Peyer's patch (tissue), 4 donors: ENCODE data around the gene C12orf57. TPM values are rescaled to one million over a fixed set of nuclear protein-coding genes. Genes with fewer than 3 reads are reported as not detected.

ENCODE experiments used
- DNase-seq, 3 donors: peaks; one replicate each; pipeline ENCODE4 v3.0.0-alpha.2; 2017 to 2019
- H3K27ac ChIP-seq, 4 donors: fragments of 200-600 bp; sonication (generic); one replicate each; pipeline ENCODE4 v1.5.1; 2016 to 2019
- H3K27me3 ChIP-seq, 2 donors: fragments of 200-600 bp; sonication (generic); one replicate each; pipeline ENCODE4 v1.5.1; 2019
- H3K36me3 ChIP-seq, 3 donors: fragments of 200-600 bp; sonication (generic); one replicate each; pipeline ENCODE4 v1.5.1; 2016 to 2019
- H3K4me1 ChIP-seq, 4 donors: fragments of 200-600 bp; sonication (generic); one replicate each; pipeline ENCODE4 v1.5.1; 2016 to 2019
- H3K4me3 ChIP-seq, 4 donors: fragments of 200-600 bp; sonication (generic); 1 replicate in 3 of 4; 2 replicates in 1 of 4; pipeline ENCODE4 v1.5.1; 2016 to 2019; ENCODE audit warnings: mild to moderate bottlenecking in 1 of 4
- H3K9me3 ChIP-seq, 4 donors: fragments of 200-600 bp; sonication (generic); one replicate each; pipeline ENCODE4 v1.5.1; 2016 to 2019; ENCODE audit warnings: mild to moderate bottlenecking in 1 of 4
- POLR2A ChIP-seq, 2 donors: fragments of 450-650 bp; IDR thresholded peaks; one replicate each; pipeline ENCODE4 v1.5.1; 2017; ENCODE audit warnings: antibody characterized with exemption in 2 of 2, mild to moderate bottlenecking in 2 of 2, moderate library complexity in 2 of 2
- total RNA-seq, 4 donors: library from RNA; depleted of rRNA; stranded (reverse); fragments of >200 nt; gene quantifications; one replicate each; pipeline ENCODE4 v1.1.0, GENCODE V29; 2016
- TF ChIP-seq, protein P1 (sequence below), 6 experiments: fragments of 450-650 bp in 4 of 6; fragments of 200-600 bp in 2 of 6; sonication (generic) in 1 of 6; IDR thresholded peaks; one replicate each; pipeline ENCODE4 v1.5.1; 2017 to 2019; ENCODE audit warnings: antibody characterized with exemption in 6 of 6, mild to moderate bottlenecking in 3 of 6, moderate library complexity in 1 of 6

The C12orf57 gene
- total RNA-seq, 4 donors from 2014 or later = 146 to 339 (median 156) TPM

DNA sequence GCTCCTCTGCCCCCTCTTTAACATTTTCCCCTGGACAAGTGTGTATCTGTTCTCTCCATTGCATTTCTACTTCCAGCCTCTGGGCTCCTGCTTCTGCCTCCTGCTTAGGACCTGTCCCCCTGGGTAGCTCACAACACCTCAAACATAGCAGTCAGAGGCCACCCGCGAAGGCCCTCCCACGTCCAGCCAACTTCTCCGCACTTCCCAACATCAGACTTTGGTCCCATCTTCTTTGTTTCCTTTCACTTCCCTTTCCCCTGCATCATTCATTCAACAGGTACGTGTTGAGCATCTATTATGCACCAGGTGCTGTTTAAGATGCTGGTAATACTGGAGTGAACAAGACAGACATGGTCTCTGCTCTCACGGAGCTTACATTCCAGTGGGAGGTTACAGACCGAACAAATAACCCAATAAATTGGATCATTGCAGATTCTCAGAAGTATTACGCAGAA, 3.1 kb downstream of the C12orf57 start:
- H3K4me1 ChIP-seq = peaks cover 8 to 34% (median 30%) of the 10 kb centered on the region in 4 donors
- no peaks in the 10 kb centered on the region for H3K36me3 ChIP-seq
- H3K27ac ChIP-seq = peak overlapping the region; percentile 90 to 97 (median 94)
- H3K9me3 ChIP-seq = no peaks in the 10 kb centered on the region
- H3K27me3 ChIP-seq = no peaks in the 10 kb centered on the region
- TF ChIP-seq POLR2A (IDR thresholded peaks at IDR 0.05) = no peak
- TF ChIP-seq, protein P1, sequence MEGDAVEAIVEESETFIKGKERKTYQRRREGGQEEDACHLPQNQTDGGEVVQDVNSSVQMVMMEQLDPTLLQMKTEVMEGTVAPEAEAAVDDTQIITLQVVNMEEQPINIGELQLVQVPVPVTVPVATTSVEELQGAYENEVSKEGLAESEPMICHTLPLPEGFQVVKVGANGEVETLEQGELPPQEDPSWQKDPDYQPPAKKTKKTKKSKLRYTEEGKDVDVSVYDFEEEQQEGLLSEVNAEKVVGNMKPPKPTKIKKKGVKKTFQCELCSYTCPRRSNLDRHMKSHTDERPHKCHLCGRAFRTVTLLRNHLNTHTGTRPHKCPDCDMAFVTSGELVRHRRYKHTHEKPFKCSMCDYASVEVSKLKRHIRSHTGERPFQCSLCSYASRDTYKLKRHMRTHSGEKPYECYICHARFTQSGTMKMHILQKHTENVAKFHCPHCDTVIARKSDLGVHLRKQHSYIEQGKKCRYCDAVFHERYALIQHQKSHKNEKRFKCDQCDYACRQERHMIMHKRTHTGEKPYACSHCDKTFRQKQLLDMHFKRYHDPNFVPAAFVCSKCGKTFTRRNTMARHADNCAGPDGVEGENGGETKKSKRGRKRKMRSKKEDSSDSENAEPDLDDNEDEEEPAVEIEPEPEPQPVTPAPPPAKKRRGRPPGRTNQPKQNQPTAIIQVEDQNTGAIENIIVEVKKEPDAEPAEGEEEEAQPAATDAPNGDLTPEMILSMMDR (IDR thresholded peaks at IDR 0.05) = no peak
- no peak for DNase-seq
- peak overlapping the region; percentile 26 to 67 (median 52) for H3K4me3 ChIP-seq

DNA sequence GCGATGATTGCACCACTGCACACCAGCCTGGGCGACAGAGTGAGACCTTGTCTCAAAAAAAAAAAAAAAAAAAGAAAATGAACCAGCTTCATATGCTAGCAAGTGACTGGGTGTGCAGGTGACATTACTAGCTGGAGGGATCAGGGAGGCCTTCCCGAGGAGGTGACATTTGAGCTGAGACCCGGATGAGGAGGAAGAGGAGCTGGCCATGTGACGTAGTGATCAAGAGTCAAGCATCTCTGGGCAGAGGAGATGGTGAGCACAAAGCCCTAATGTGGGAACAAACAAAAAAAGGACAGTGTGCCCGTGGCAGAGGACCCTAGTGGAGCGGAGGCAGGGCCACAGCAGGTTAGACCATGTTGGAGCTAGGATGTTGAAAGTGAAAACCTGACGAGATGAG, 3.8 kb downstream of the C12orf57 start:
- peak in 1 of 3 donors; percentile 26 for DNase-seq
- Histone ChIP-seq H3K9me3 (no peaks in the 10 kb centered on the region), H3K4me3 (no peak overlapping the region), H3K4me1 (peaks cover 8 to 34% (median 30%) of the 10 kb centered on the region in 4 donors), H3K27ac (peak overlapping the region in 3 of 4 donors; percentile 90 to 96 (median 92)), H3K36me3 (peaks cover 0 to 6% (median 0%) of the 10 kb centered on the region in 3 donors), H3K27me3 (no peaks in the 10 kb centered on the region)
- TF ChIP-seq, protein P1 (IDR thresholded peaks at IDR 0.05) = no peak
- no peak for TF ChIP-seq POLR2A (IDR thresholded peaks at IDR 0.05)

DNA sequence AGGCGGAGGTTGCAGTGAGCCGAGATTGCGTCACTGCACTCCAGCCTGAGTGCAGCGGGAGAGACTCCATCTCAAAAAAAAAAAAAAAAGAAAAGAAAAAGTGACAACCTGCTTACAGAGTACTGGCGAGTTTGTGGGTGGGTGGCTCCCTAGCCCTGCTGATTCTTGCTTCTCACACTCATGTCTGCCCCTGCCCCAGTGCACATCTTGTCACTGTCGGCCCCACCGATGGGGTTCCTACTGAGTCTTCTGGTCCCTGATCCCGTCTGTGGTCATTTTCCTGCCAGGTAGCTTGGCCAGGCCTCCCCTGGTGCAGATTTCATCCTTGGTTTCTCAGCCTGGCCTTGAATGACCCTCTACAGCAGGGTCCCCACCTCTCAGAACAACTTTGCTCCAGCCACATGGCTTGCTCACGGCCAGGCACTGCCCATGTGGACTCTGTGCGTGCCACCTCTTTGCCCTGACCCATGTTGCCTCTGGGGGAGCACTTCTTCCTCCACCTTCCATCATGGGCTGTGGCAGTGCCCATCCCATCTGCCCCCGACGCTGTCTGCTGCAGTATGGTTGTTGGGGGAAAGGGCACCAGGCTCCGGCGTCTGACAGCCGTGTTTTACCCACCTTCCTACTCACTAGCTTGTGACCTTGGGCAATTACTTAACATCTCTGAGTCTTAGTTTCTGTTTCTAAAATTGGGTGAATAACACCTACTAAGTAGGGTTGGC, 5.2 kb downstream of the C12orf57 start:
- no peaks in the 10 kb centered on the region for H3K9me3 ChIP-seq
- peaks cover 0 to 8% (median 0%) of the 10 kb centered on the region in 3 donors for H3K36me3 ChIP-seq
- H3K4me1 ChIP-seq = peaks cover 8 to 34% (median 28%) of the 10 kb centered on the region in 4 donors
- peak overlapping the region; percentile 49 to 89 (median 68) for H3K27ac ChIP-seq
- H3K27me3 ChIP-seq = no peaks in the 10 kb centered on the region
- TF ChIP-seq, protein P1 (IDR thresholded peaks at IDR 0.05) = peak in 3 of 6 experiments; percentile 4 to 21 (median 16)
- TF ChIP-seq POLR2A (IDR thresholded peaks at IDR 0.05) = no peak
- peak in 2 of 3 donors; percentile 44 to 54 for DNase-seq
- no peak overlapping the region for H3K4me3 ChIP-seq

DNA sequence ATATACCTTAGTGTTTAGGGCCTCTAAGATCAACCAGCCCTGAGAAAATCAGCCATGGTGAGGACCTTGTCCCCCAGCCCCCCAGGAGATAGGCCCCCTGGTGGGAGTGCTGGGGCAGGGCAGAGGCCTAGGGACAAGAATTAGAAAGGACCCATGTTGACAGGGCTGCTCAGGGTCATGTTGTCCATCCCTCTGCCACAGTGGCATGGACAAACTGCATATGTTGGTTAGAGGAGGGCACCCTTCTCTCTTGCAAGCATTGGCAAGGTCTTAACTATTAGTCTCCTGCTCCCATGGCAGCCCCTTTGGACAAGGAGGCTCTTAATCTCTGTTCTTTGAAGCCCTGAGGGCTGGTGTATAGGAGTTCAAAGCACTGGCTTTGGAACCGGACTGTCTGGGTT, 6.6 kb downstream of the C12orf57 start:
- Histone ChIP-seq H3K9me3 (no peaks in the 10 kb centered on the region), H3K27me3 (no peaks in the 10 kb centered on the region), H3K4me1 (peaks cover 2 to 41% (median 34%) of the 10 kb centered on the region in 4 donors), H3K27ac (peak overlapping the region; percentile 85 to 89 (median 88)), H3K4me3 (peak overlapping the region in 2 of 4 donors; percentile 56 to 69), H3K36me3 (peaks cover 0 to 10% (median 0%) of the 10 kb centered on the region in 3 donors)
- no peak for DNase-seq
- TF ChIP-seq POLR2A (IDR thresholded peaks at IDR 0.05) = no peak
- TF ChIP-seq, protein P1 (IDR thresholded peaks at IDR 0.05) = peak in 3 of 6 experiments; percentile 4 to 23 (median 19)

DNA sequence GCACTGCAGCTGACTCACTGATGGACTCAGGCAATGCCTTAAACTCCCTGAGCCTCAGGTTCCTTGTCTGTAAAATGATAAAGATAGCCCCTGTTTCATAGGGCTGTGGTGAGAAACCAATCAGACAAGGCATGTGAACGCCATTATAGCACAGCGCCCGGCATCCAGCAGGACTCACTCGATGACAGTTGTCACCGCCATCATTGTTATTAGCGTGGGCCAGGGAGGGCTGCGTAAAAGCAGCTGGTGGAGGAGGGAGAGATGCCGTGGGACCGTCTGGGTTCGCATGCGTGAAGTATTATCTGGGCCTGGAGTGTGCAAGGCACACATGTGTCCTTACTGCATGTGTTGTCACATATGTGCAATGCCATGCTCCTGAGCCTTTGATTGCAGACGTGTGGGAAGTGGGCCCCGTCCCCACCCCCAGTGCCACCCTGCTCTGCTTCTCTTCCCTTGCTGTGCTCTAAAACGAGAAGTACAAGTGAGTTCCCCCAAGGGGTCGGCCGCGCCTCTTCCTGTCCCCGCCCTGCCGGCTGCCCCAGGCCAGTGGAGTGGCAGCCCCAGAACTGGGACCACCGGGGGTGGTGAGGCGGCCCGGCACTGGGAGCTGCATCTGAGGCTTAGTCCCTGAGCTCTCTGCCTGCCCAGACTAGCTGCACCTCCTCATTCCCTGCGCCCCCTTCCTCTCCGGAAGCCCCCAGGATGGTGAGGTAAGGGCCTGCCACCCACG, 7.2 kb downstream of the C12orf57 start, which contains the start of gene PTPN6:
Gene PTPN6, plus strand, starts transcription at position 546 of the 730 bp plus-strand sequence. Its CDS starts 157 bp downstream, at position 703.
- peaks cover 0 to 15% (median 0%) of the 10 kb centered on the region in 3 donors for H3K36me3 ChIP-seq
- H3K27me3 ChIP-seq = no peaks in the 10 kb centered on the region
- no peaks in the 10 kb centered on the region for H3K9me3 ChIP-seq
- TF ChIP-seq POLR2A (IDR thresholded peaks at IDR 0.05) = peak in 1 of 2 donors; percentile 15
- TF ChIP-seq, protein P1 (IDR thresholded peaks at IDR 0.05) = no peak
- peaks cover 0 to 41% (median 33%) of the 10 kb centered on the region in 4 donors for H3K4me1 ChIP-seq
- peak within 1 kb of the TSS; percentile 56 to 69 (median 59) for H3K4me3 ChIP-seq
- peak within 1 kb of the TSS; percentile 85 to 89 (median 88) for H3K27ac ChIP-seq
- peak; percentile 63 to 90 (median 90) for DNase-seq
